H1 (cell line): ENCODE data around the gene MYO1F. TPM values are rescaled to one million over a fixed set of nuclear protein-coding genes. Genes with fewer than 3 reads are reported as not detected.

Experiments
- CTCF ChIA-PET: fragments of 300-600 bp; sonication (Branson Sonifier 250); formaldehyde crosslinking; loops from one replicate; lab custom pipeline; 2021; ENCODE audit not compliant: partially characterized antibody; lab: Charles Lee
- POLR2A ChIA-PET: fragments of 300-600 bp; sonication (Branson Sonifier 250); formaldehyde crosslinking; loops from one replicate; lab custom pipeline; 2021; ENCODE audit warnings: inconsistent platforms; ENCODE audit not compliant: partially characterized antibody; lab: Charles Lee
- DNase-seq, 2 experiments: peaks; one replicate each; pipeline versions ENCODE4 v3.0.0 to v3.0.0-alpha.2; 2010 to 2022; ENCODE audit warnings: low spot score in 2 of 2, low read depth in 1 of 2, mixed read lengths in 1 of 2
- FAIRE-seq: peaks from 2 replicates; lab custom pipeline; 2011; peaks lifted over from hg19 to GRCh38; lab: Jason Lieb, UNC
- H2AFZ ChIP-seq: 2 replicates; pipeline ENCODE4 v1.8.1; 2012; ENCODE audit warnings: low read length, inconsistent platforms
- H2AK5ac ChIP-seq: 2 replicates; pipeline ENCODE4 v1.6.1; 2013; ENCODE audit warnings: low read depth, low read length
- H2BK120ac ChIP-seq: replicated peaks from 2 replicates; pipeline ENCODE3; 2013; ENCODE audit warnings: low read depth, low read length, inconsistent platforms
- H2BK12ac ChIP-seq: 2 replicates; pipeline ENCODE4 v1.6.1; 2013; ENCODE audit warnings: low read depth, low read length
- H2BK15ac ChIP-seq: 2 replicates; pipeline ENCODE4 v1.6.1; 2013; ENCODE audit warnings: low read length
- H2BK20ac ChIP-seq: 2 replicates; pipeline ENCODE4 v1.6.1; 2013; ENCODE audit warnings: low read length
- H2BK5ac ChIP-seq: 2 replicates; pipeline ENCODE4 v1.6.1; 2013; ENCODE audit warnings: low read depth, low read length
- H3K14ac ChIP-seq: 2 replicates; pipeline ENCODE4 v1.6.1; 2013; ENCODE audit warnings: inconsistent platforms; ENCODE audit not compliant: insufficient read length
- H3K18ac ChIP-seq: 2 replicates; pipeline ENCODE4 v1.6.1; 2013; ENCODE audit warnings: low read length; ENCODE audit errors: extremely low read depth
- H3K23ac ChIP-seq: 2 replicates; pipeline ENCODE4 v1.6.1; 2013; ENCODE audit warnings: inconsistent platforms; ENCODE audit not compliant: insufficient read length
- H3K23me2 ChIP-seq: 2 replicates; pipeline ENCODE4 v1.6.1; 2013; ENCODE audit warnings: low read depth, low read length
- H3K27ac ChIP-seq: 2 replicates; pipeline ENCODE4 v1.6.1; 2011; ENCODE audit warnings: low read depth, low read length, inconsistent platforms
- H3K27me3 ChIP-seq, 4 experiments: replicated peaks in 1 of 4; 1 replicate in 1 of 4; 2 replicates in 3 of 4; pipeline versions ENCODE4 v1.6.1 to v1.8.1; 2011 to 2013; ENCODE audit warnings: low read length in 3 of 4, mild to moderate bottlenecking in 3 of 4, inconsistent platforms in 2 of 4, mixed read lengths in 2 of 4, moderate library complexity in 1 of 4; ENCODE audit not compliant: control insufficient read depth in 3 of 4, insufficient read depth in 3 of 4; ENCODE audit errors: extremely low read depth in 1 of 4
- H3K36me3 ChIP-seq, 4 experiments: 2 replicates each; pipeline versions ENCODE4 v1.6.1 to v1.8.1; 2011 to 2013; ENCODE audit warnings: mild to moderate bottlenecking in 4 of 4, low read length in 3 of 4, moderate library complexity in 2 of 4, control low read depth in 1 of 4, inconsistent platforms in 1 of 4; ENCODE audit not compliant: insufficient read depth in 4 of 4, control insufficient read depth in 2 of 4
- H3K4ac ChIP-seq: replicated peaks from 2 replicates; pipeline ENCODE3; 2013; ENCODE audit warnings: low read length, low read depth, mixed read lengths, inconsistent platforms; ENCODE audit not compliant: insufficient read length
- H3K4me1 ChIP-seq, 4 experiments: replicated peaks in 1 of 4; 1 replicate in 1 of 4; 2 replicates in 3 of 4; pipeline versions ENCODE4 v1.6.1 to v1.8.1; 2011 to 2013; ENCODE audit warnings: low read length in 3 of 4, inconsistent platforms in 2 of 4, mixed read lengths in 1 of 4; ENCODE audit not compliant: insufficient read depth in 4 of 4, control insufficient read depth in 3 of 4
- H3K4me2 ChIP-seq, 2 experiments: 2 replicates each; pipeline versions ENCODE4 v1.6.1 to v1.8.1; 2011 to 2013; ENCODE audit warnings: low read depth in 2 of 2, low read length in 2 of 2, control low read depth in 1 of 2, inconsistent platforms in 1 of 2, mild to moderate bottlenecking in 1 of 2; ENCODE audit not compliant: insufficient read depth in 1 of 2
- H3K4me3 ChIP-seq, 4 experiments: fragments of 200-600, 300-600 bp in 1 of 4; sonication (generic), shearing (Covaris generic), sonication (Bioruptor Twin) in 1 of 4; 2 replicates each; pipeline versions ENCODE4 v1.5.1 to v1.8.1; 2011 to 2016; ENCODE audit warnings: low read length in 4 of 4, low read depth in 3 of 4, control low read depth in 2 of 4, inconsistent platforms in 2 of 4, mild to moderate bottlenecking in 2 of 4, mixed read lengths in 1 of 4, moderate library complexity in 1 of 4; ENCODE audit not compliant: insufficient read depth in 2 of 4; ENCODE audit errors: extremely low read depth in 1 of 4
- H3K56ac ChIP-seq: replicated peaks from 2 replicates; pipeline ENCODE3; 2013; ENCODE audit warnings: low read depth, mild to moderate bottlenecking, mixed read lengths, low read length, inconsistent platforms; ENCODE audit not compliant: insufficient read length
- H3K79me1 ChIP-seq: 2 replicates; pipeline ENCODE4 v1.6.1; 2013; ENCODE audit warnings: low read depth, low read length, control low read depth
- H3K79me2 ChIP-seq, 2 experiments: 2 replicates each; pipeline versions ENCODE4 v1.6.1 to v1.8.1; 2012 to 2013; ENCODE audit warnings: low read length in 2 of 2, mild to moderate bottlenecking in 2 of 2, inconsistent platforms in 1 of 2; ENCODE audit not compliant: insufficient read depth in 2 of 2, control insufficient read depth in 1 of 2
- H3K9ac ChIP-seq, 4 experiments: replicated peaks in 1 of 4; 1 replicate in 1 of 4; 2 replicates in 3 of 4; pipeline versions ENCODE4 v1.6.1 to v1.8.1; 2011 to 2013; ENCODE audit warnings: low read depth in 3 of 4, low read length in 3 of 4, control low read depth in 2 of 4, mild to moderate bottlenecking in 2 of 4, moderate library complexity in 2 of 4, inconsistent platforms in 1 of 4; ENCODE audit errors: extremely low read depth in 1 of 4
- H3K9me3 ChIP-seq, 2 experiments: 2 replicates each; pipeline versions ENCODE4 v1.6.1 to v1.8.1; 2012 to 2013; ENCODE audit warnings: mild to moderate bottlenecking in 2 of 2, moderate library complexity in 2 of 2, control low read depth in 1 of 2, inconsistent platforms in 1 of 2, low read depth in 1 of 2, low read length in 1 of 2, mixed read lengths in 1 of 2; ENCODE audit not compliant: insufficient read depth in 2 of 2
- H4K20me1 ChIP-seq, 2 experiments: replicated peaks in 1 of 2; 2 replicates each; pipeline versions ENCODE3 to v1.8.1; 2011 to 2013; ENCODE audit warnings: inconsistent platforms in 2 of 2, low read length in 2 of 2, mild to moderate bottlenecking in 1 of 2; ENCODE audit not compliant: insufficient read depth in 2 of 2, control insufficient read depth in 1 of 2
- H4K5ac ChIP-seq: 2 replicates; pipeline ENCODE4 v1.6.1; 2013; ENCODE audit warnings: low read length, low read depth, mixed read lengths, inconsistent platforms; ENCODE audit not compliant: insufficient read length
- H4K8ac ChIP-seq: 2 replicates; pipeline ENCODE4 v1.8.0; 2013; ENCODE audit warnings: mild to moderate bottlenecking, moderate library complexity, low read length, inconsistent platforms; ENCODE audit not compliant: insufficient read depth; ENCODE audit errors: extremely low read depth
- H4K91ac ChIP-seq: replicated peaks from 2 replicates; pipeline ENCODE3; 2013; ENCODE audit warnings: low read length, mixed read lengths, inconsistent platforms; ENCODE audit not compliant: insufficient read length
- CBX8 ChIP-seq: fragments of 300-800, 300-1000 bp; sonication (generic); IDR thresholded peaks from 2 replicates; pipeline ENCODE4 v1.7.1; 2016; ENCODE audit warnings: low read depth, low read length, borderline replicate concordance
- EP300 ChIP-seq, 2 experiments: IDR thresholded peaks; 1 replicate in 1 of 2; 2 replicates in 1 of 2; pipeline ENCODE4 v1.6.1; 2011 to 2012; ENCODE audit warnings: low read depth in 2 of 2, low read length in 2 of 2, mild to moderate bottlenecking in 2 of 2, borderline replicate concordance in 1 of 2, inconsistent platforms in 1 of 2, moderate library complexity in 1 of 2
- JUND ChIP-seq: IDR thresholded peaks from 2 replicates; pipeline ENCODE4 v1.6.1; 2011; ENCODE audit warnings: mild to moderate bottlenecking, improper control_type of control experiment, low read length
- POLR2AphosphoS5 ChIP-seq: IDR thresholded peaks from 2 replicates; pipeline ENCODE4 v1.6.1; 2011; ENCODE audit warnings: low read depth, low read length
- RFX5 ChIP-seq: IDR thresholded peaks from 2 replicates; pipeline ENCODE4 v1.6.1; 2011; ENCODE audit warnings: low read depth, low read length, improper control_type of control experiment, borderline replicate concordance
- WGBS, 2 experiments: shearing (Covaris generic) in 1 of 2; methylation state at CpG; one replicate each; pipeline versions ENCODE4 v1.1.6 to v1.1.7; 2013 to 2015; ENCODE audit warnings: low lambda C conversion rate in 2 of 2, mixed read lengths in 2 of 2, inconsistent platforms in 1 of 2, low coverage in 1 of 2, missing lambda C conversion rate in 1 of 2; ENCODE audit not compliant: insufficient replicate concordance in 2 of 2, insufficient coverage in 1 of 2, insufficient read length in 1 of 2; ENCODE audit errors: extremely low coverage in 1 of 2, missing lambda C conversion rate in 1 of 2; 5-methylcytosine and 5-hydroxymethylcytosine counted together
- polyA plus RNA-seq, 7 experiments: library from polyadenylated mRNA; depleted of rRNA in 3 of 7; stranded (reverse) in 5 of 7; unstranded in 2 of 7; fragments of >200 nt in 5 of 7; fragments of 200-250 nt in 2 of 7; gene quantifications; 1 replicate in 5 of 7; 2 replicates in 1 of 7; 4 replicates in 1 of 7; pipeline versions ENCODE4 v1.2.1 to v1.2.3, GENCODE V29; 2011 to 2013; ENCODE audit warnings: missing spikeins in 2 of 7, mixed read lengths in 2 of 7
- total RNA-seq: library from RNA; stranded (reverse); fragmentation: NEBNext Ultra II Directional; extraction: Animal tissue kit (Norgen Biotek cat#: 25700); gene quantifications from 2 replicates; pipeline ENCODE4 v1.2.1, GENCODE V29; 2021

The MYO1F gene
- total and polyA plus RNA-seq, 2 of the 8 experiments (the other 6 are each of a cell fraction or from before 2014, with no cell fraction given) = 1.4 to 4.6 TPM

DNA sequence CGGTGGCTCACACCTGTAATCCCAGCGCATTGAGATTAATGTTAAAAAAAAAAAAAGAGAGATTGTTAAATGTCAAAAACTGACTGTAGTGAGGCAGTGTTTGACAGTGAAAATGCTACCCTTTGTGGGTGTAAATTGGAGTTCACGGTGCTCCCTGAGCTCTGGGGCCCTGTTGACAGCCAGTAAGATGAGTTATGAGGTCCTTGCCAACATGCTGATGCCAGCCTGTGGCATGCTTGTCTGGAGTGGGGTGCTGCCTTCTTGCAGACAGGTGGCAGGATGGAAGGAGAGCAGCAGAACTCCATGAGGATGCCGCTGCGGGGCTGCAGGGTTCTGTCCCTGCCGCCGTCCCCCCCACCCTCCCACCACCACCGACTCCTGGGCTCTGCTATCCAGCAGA lies 100.7 kb downstream of the MYO1F start:
- Histone ChIP-seq H3K14ac (no peak overlapping the region), H4K20me1 (peaks cover 30 to 37% of the 10 kb centered on the region in 2 experiments), H2BK15ac (no peak overlapping the region), H3K4me1 (no peaks in the 10 kb centered on the region; a peak in 1 of 7 replicates), H3K4me3 (no peak overlapping the region), H3K79me2 (peaks cover 11 to 91% of the 10 kb centered on the region in 2 experiments), H2BK120ac (no peak overlapping the region), H3K18ac (no peak overlapping the region), H4K8ac (no peak overlapping the region), H2AK5ac (no peak overlapping the region), H3K4ac (no peak overlapping the region), H3K27me3 (no peaks in the 10 kb centered on the region), H4K91ac (no peak overlapping the region), H2AFZ (no peak overlapping the region), H2BK5ac (no peak overlapping the region), H3K4me2 (no peak overlapping the region), H3K79me1 (peaks cover 23% of the 10 kb centered on the region), H3K9me3 (no peaks in the 10 kb centered on the region), H3K36me3 (peaks cover 23 to 78% (median 53%) of the 10 kb centered on the region in 4 experiments), H3K56ac (no peak overlapping the region), H3K23me2 (no peaks in the 10 kb centered on the region; the same call in 1 of the 2 replicates), H3K9ac (no peak overlapping the region), H2BK12ac (no peak overlapping the region), H2BK20ac (no peak overlapping the region), H4K5ac (no peak overlapping the region), H3K23ac (no peak overlapping the region), H3K27ac (no peak overlapping the region)
- WGBS, 2 experiments = 94% methylated on average over 8 of the region's 8 CpGs; no CpG with 5 or more reads in 1 of the 2 experiments
- ChIA-PET POLR2A (interaction anchor here (0.7 to 6.4 kb wide), 4 partner anchors 9 to 347 kb away, joined by 3 to 54 read pairs (median 3); partner anchors contain the start of gene HNRNPM), CTCF (interaction anchor here (0.6 to 1.4 kb wide), 4 partner anchors 9 to 166 kb away, joined by 3 to 4 read pairs (median 4); no protein-coding TSS in a partner anchor)
- no peak for TF ChIP-seq POLR2AphosphoS5
- no peak for TF ChIP-seq CBX8
- TF ChIP-seq RFX5 = no peak
- TF ChIP-seq JUND = no peak
- TF ChIP-seq EP300 (IDR thresholded peaks at IDR 0.05; ENCODE audit: borderline replicate concordance in 1 of 2, low read depth in 2 of 2, low read length in 2 of 2) = no peak
- FAIRE-seq = no peak
- DNase-seq = no peak
